H1 (cell line): ENCODE data around the gene CPSF7. TPM values are rescaled to one million over a fixed set of nuclear protein-coding genes. Genes with fewer than 3 reads are reported as not detected.

Source experiments
- CTCF ChIA-PET: fragments of 300-600 bp; sonication (Branson Sonifier 250); formaldehyde crosslinking; loops from one replicate; lab custom pipeline; 2021; ENCODE audit not compliant: partially characterized antibody; lab: Charles Lee
- POLR2A ChIA-PET: fragments of 300-600 bp; sonication (Branson Sonifier 250); formaldehyde crosslinking; loops from one replicate; lab custom pipeline; 2021; ENCODE audit warnings: inconsistent platforms; ENCODE audit not compliant: partially characterized antibody; lab: Charles Lee
- DNase-seq, 2 experiments: peaks; one replicate each; pipeline versions ENCODE4 v3.0.0 to v3.0.0-alpha.2; 2010 to 2022; ENCODE audit warnings: low spot score in 2 of 2, low read depth in 1 of 2, mixed read lengths in 1 of 2
- FAIRE-seq: peaks from 2 replicates; lab custom pipeline; 2011; peaks lifted over from hg19 to GRCh38; lab: Jason Lieb, UNC
- H2AFZ ChIP-seq: 2 replicates; pipeline ENCODE4 v1.8.1; 2012; ENCODE audit warnings: low read length, inconsistent platforms
- H2AK5ac ChIP-seq: 2 replicates; pipeline ENCODE4 v1.6.1; 2013; ENCODE audit warnings: low read depth, low read length
- H2BK120ac ChIP-seq: replicated peaks from 2 replicates; pipeline ENCODE3; 2013; ENCODE audit warnings: low read depth, low read length, inconsistent platforms
- H2BK12ac ChIP-seq: 2 replicates; pipeline ENCODE4 v1.6.1; 2013; ENCODE audit warnings: low read depth, low read length
- H2BK15ac ChIP-seq: 2 replicates; pipeline ENCODE4 v1.6.1; 2013; ENCODE audit warnings: low read length
- H2BK20ac ChIP-seq: 2 replicates; pipeline ENCODE4 v1.6.1; 2013; ENCODE audit warnings: low read length
- H2BK5ac ChIP-seq: 2 replicates; pipeline ENCODE4 v1.6.1; 2013; ENCODE audit warnings: low read depth, low read length
- H3K14ac ChIP-seq: 2 replicates; pipeline ENCODE4 v1.6.1; 2013; ENCODE audit warnings: inconsistent platforms; ENCODE audit not compliant: insufficient read length
- H3K18ac ChIP-seq: 2 replicates; pipeline ENCODE4 v1.6.1; 2013; ENCODE audit warnings: low read length; ENCODE audit errors: extremely low read depth
- H3K23ac ChIP-seq: 2 replicates; pipeline ENCODE4 v1.6.1; 2013; ENCODE audit warnings: inconsistent platforms; ENCODE audit not compliant: insufficient read length
- H3K23me2 ChIP-seq: 2 replicates; pipeline ENCODE4 v1.6.1; 2013; ENCODE audit warnings: low read depth, low read length
- H3K27ac ChIP-seq: 2 replicates; pipeline ENCODE4 v1.6.1; 2011; ENCODE audit warnings: low read depth, low read length, inconsistent platforms
- H3K27me3 ChIP-seq, 4 experiments: replicated peaks in 1 of 4; 1 replicate in 1 of 4; 2 replicates in 3 of 4; pipeline versions ENCODE4 v1.6.1 to v1.8.1; 2011 to 2013; ENCODE audit warnings: low read length in 3 of 4, mild to moderate bottlenecking in 3 of 4, inconsistent platforms in 2 of 4, mixed read lengths in 2 of 4, moderate library complexity in 1 of 4; ENCODE audit not compliant: control insufficient read depth in 3 of 4, insufficient read depth in 3 of 4; ENCODE audit errors: extremely low read depth in 1 of 4
- H3K36me3 ChIP-seq, 4 experiments: 2 replicates each; pipeline versions ENCODE4 v1.6.1 to v1.8.1; 2011 to 2013; ENCODE audit warnings: mild to moderate bottlenecking in 4 of 4, low read length in 3 of 4, moderate library complexity in 2 of 4, control low read depth in 1 of 4, inconsistent platforms in 1 of 4; ENCODE audit not compliant: insufficient read depth in 4 of 4, control insufficient read depth in 2 of 4
- H3K4ac ChIP-seq: replicated peaks from 2 replicates; pipeline ENCODE3; 2013; ENCODE audit warnings: low read length, low read depth, mixed read lengths, inconsistent platforms; ENCODE audit not compliant: insufficient read length
- H3K4me1 ChIP-seq, 4 experiments: replicated peaks in 1 of 4; 1 replicate in 1 of 4; 2 replicates in 3 of 4; pipeline versions ENCODE4 v1.6.1 to v1.8.1; 2011 to 2013; ENCODE audit warnings: low read length in 3 of 4, inconsistent platforms in 2 of 4, mixed read lengths in 1 of 4; ENCODE audit not compliant: insufficient read depth in 4 of 4, control insufficient read depth in 3 of 4
- H3K4me2 ChIP-seq, 2 experiments: 2 replicates each; pipeline versions ENCODE4 v1.6.1 to v1.8.1; 2011 to 2013; ENCODE audit warnings: low read depth in 2 of 2, low read length in 2 of 2, control low read depth in 1 of 2, inconsistent platforms in 1 of 2, mild to moderate bottlenecking in 1 of 2; ENCODE audit not compliant: insufficient read depth in 1 of 2
- H3K4me3 ChIP-seq, 4 experiments: fragments of 200-600, 300-600 bp in 1 of 4; sonication (generic), shearing (Covaris generic), sonication (Bioruptor Twin) in 1 of 4; 2 replicates each; pipeline versions ENCODE4 v1.5.1 to v1.8.1; 2011 to 2016; ENCODE audit warnings: low read length in 4 of 4, low read depth in 3 of 4, control low read depth in 2 of 4, inconsistent platforms in 2 of 4, mild to moderate bottlenecking in 2 of 4, mixed read lengths in 1 of 4, moderate library complexity in 1 of 4; ENCODE audit not compliant: insufficient read depth in 2 of 4; ENCODE audit errors: extremely low read depth in 1 of 4
- H3K56ac ChIP-seq: replicated peaks from 2 replicates; pipeline ENCODE3; 2013; ENCODE audit warnings: low read depth, mild to moderate bottlenecking, mixed read lengths, low read length, inconsistent platforms; ENCODE audit not compliant: insufficient read length
- H3K79me1 ChIP-seq: 2 replicates; pipeline ENCODE4 v1.6.1; 2013; ENCODE audit warnings: low read depth, low read length, control low read depth
- H3K79me2 ChIP-seq, 2 experiments: 2 replicates each; pipeline versions ENCODE4 v1.6.1 to v1.8.1; 2012 to 2013; ENCODE audit warnings: low read length in 2 of 2, mild to moderate bottlenecking in 2 of 2, inconsistent platforms in 1 of 2; ENCODE audit not compliant: insufficient read depth in 2 of 2, control insufficient read depth in 1 of 2
- H3K9ac ChIP-seq, 4 experiments: replicated peaks in 1 of 4; 1 replicate in 1 of 4; 2 replicates in 3 of 4; pipeline versions ENCODE4 v1.6.1 to v1.8.1; 2011 to 2013; ENCODE audit warnings: low read depth in 3 of 4, low read length in 3 of 4, control low read depth in 2 of 4, mild to moderate bottlenecking in 2 of 4, moderate library complexity in 2 of 4, inconsistent platforms in 1 of 4; ENCODE audit errors: extremely low read depth in 1 of 4
- H3K9me3 ChIP-seq, 2 experiments: 2 replicates each; pipeline versions ENCODE4 v1.6.1 to v1.8.1; 2012 to 2013; ENCODE audit warnings: mild to moderate bottlenecking in 2 of 2, moderate library complexity in 2 of 2, control low read depth in 1 of 2, inconsistent platforms in 1 of 2, low read depth in 1 of 2, low read length in 1 of 2, mixed read lengths in 1 of 2; ENCODE audit not compliant: insufficient read depth in 2 of 2
- H4K20me1 ChIP-seq, 2 experiments: replicated peaks in 1 of 2; 2 replicates each; pipeline versions ENCODE3 to v1.8.1; 2011 to 2013; ENCODE audit warnings: inconsistent platforms in 2 of 2, low read length in 2 of 2, mild to moderate bottlenecking in 1 of 2; ENCODE audit not compliant: insufficient read depth in 2 of 2, control insufficient read depth in 1 of 2
- H4K5ac ChIP-seq: 2 replicates; pipeline ENCODE4 v1.6.1; 2013; ENCODE audit warnings: low read length, low read depth, mixed read lengths, inconsistent platforms; ENCODE audit not compliant: insufficient read length
- H4K8ac ChIP-seq: 2 replicates; pipeline ENCODE4 v1.8.0; 2013; ENCODE audit warnings: mild to moderate bottlenecking, moderate library complexity, low read length, inconsistent platforms; ENCODE audit not compliant: insufficient read depth; ENCODE audit errors: extremely low read depth
- H4K91ac ChIP-seq: replicated peaks from 2 replicates; pipeline ENCODE3; 2013; ENCODE audit warnings: low read length, mixed read lengths, inconsistent platforms; ENCODE audit not compliant: insufficient read length
- EP300 ChIP-seq, 2 experiments: IDR thresholded peaks; 1 replicate in 1 of 2; 2 replicates in 1 of 2; pipeline ENCODE4 v1.6.1; 2011 to 2012; ENCODE audit warnings: low read depth in 2 of 2, low read length in 2 of 2, mild to moderate bottlenecking in 2 of 2, borderline replicate concordance in 1 of 2, inconsistent platforms in 1 of 2, moderate library complexity in 1 of 2
- JUND ChIP-seq: IDR thresholded peaks from 2 replicates; pipeline ENCODE4 v1.6.1; 2011; ENCODE audit warnings: mild to moderate bottlenecking, improper control_type of control experiment, low read length
- RBBP5 ChIP-seq: IDR thresholded peaks from 2 replicates; pipeline ENCODE4 v1.7.1; 2012; ENCODE audit warnings: low read depth, mild to moderate bottlenecking, inconsistent platforms, low read length, moderate library complexity, borderline replicate concordance
- SP2 ChIP-seq: IDR thresholded peaks from 2 replicates; pipeline ENCODE4 v1.6.1; 2012; ENCODE audit warnings: mild to moderate bottlenecking, low read length, inconsistent platforms
- WGBS, 2 experiments: shearing (Covaris generic) in 1 of 2; methylation state at CpG; one replicate each; pipeline versions ENCODE4 v1.1.6 to v1.1.7; 2013 to 2015; ENCODE audit warnings: low lambda C conversion rate in 2 of 2, mixed read lengths in 2 of 2, inconsistent platforms in 1 of 2, low coverage in 1 of 2, missing lambda C conversion rate in 1 of 2; ENCODE audit not compliant: insufficient replicate concordance in 2 of 2, insufficient coverage in 1 of 2, insufficient read length in 1 of 2; ENCODE audit errors: extremely low coverage in 1 of 2, missing lambda C conversion rate in 1 of 2; 5-methylcytosine and 5-hydroxymethylcytosine counted together
- polyA plus RNA-seq, 7 experiments: library from polyadenylated mRNA; depleted of rRNA in 3 of 7; stranded (reverse) in 5 of 7; unstranded in 2 of 7; fragments of >200 nt in 5 of 7; fragments of 200-250 nt in 2 of 7; gene quantifications; 1 replicate in 5 of 7; 2 replicates in 1 of 7; 4 replicates in 1 of 7; pipeline versions ENCODE4 v1.2.1 to v1.2.3, GENCODE V29; 2011 to 2013; ENCODE audit warnings: missing spikeins in 2 of 7, mixed read lengths in 2 of 7
- total RNA-seq: library from RNA; stranded (reverse); fragmentation: NEBNext Ultra II Directional; extraction: Animal tissue kit (Norgen Biotek cat#: 25700); gene quantifications from 2 replicates; pipeline ENCODE4 v1.2.1, GENCODE V29; 2021

Gene CPSF7
- total and polyA plus RNA-seq, 2 of the 8 experiments (the other 6 are each of a cell fraction or from before 2014, with no cell fraction given) = 95.9 to 122 TPM

GRCh38 chr11:61401173-61401572 lies 28.6 kb downstream of the CPSF7 start:
- DNase-seq = no peak
- no peaks in the 10 kb centered on the region for H3K23me2 ChIP-seq
- no peak overlapping the region for H2BK20ac ChIP-seq
- no peak overlapping the region for H3K4me3 ChIP-seq
- H3K27me3 ChIP-seq = no peaks in the 10 kb centered on the region
- no peak overlapping the region for H3K23ac ChIP-seq
- H2BK5ac ChIP-seq = no peak overlapping the region
- POLR2A ChIA-PET = interaction anchor here (0.8 to 5.4 kb wide), 18 partner anchors 9 to 460 kb away, joined by 3 to 60 read pairs (median 6); partner anchors contain the start of genes CPSF7, CYB561A3, SDHAF2 and TKFC
- no peak overlapping the region for H3K27ac ChIP-seq
- H3K36me3 ChIP-seq = peaks cover 21 to 49% (median 41%) of the 10 kb centered on the region in 4 experiments
- no peak overlapping the region for H2BK15ac ChIP-seq
- H2BK12ac ChIP-seq = no peak overlapping the region
- no peak overlapping the region for H2AFZ ChIP-seq
- no peak for TF ChIP-seq RBBP5
- no peak for TF ChIP-seq EP300 (IDR thresholded peaks at IDR 0.05; ENCODE audit: borderline replicate concordance in 1 of 2, low read depth in 2 of 2, low read length in 2 of 2)
- TF ChIP-seq SP2 = no peak
- no peak for TF ChIP-seq JUND
- no peaks in the 10 kb centered on the region for H3K9me3 ChIP-seq
- no peak overlapping the region for H3K18ac ChIP-seq
- H3K56ac ChIP-seq = no peak overlapping the region
- H3K4ac ChIP-seq = no peak overlapping the region
- H2AK5ac ChIP-seq = no peak overlapping the region
- CTCF ChIA-PET = interaction anchor here (0.6 to 3.1 kb wide), 7 partner anchors 8 to 70 kb away, joined by 4 to 11 read pairs (median 5); partner anchors contain the start of genes CPSF7, SDHAF2 and TMEM216
- no peak overlapping the region for H3K4me2 ChIP-seq
- WGBS, 2 experiments = 97% methylated on average over 2 of the region's 2 CpGs; no CpG with 5 or more reads in 1 of the 2 experiments
- H3K4me1 ChIP-seq = no peaks in the 10 kb centered on the region
- no peaks in the 10 kb centered on the region for H3K79me2 ChIP-seq
- H3K79me1 ChIP-seq = no peaks in the 10 kb centered on the region
- no peak overlapping the region for H4K91ac ChIP-seq
- peaks cover 0 to 4% of the 10 kb centered on the region in 2 experiments for H4K20me1 ChIP-seq
- no peak overlapping the region for H3K9ac ChIP-seq
- H3K14ac ChIP-seq = no peak overlapping the region
- no peak overlapping the region for H4K5ac ChIP-seq
- no peak overlapping the region for H2BK120ac ChIP-seq
- no peak for FAIRE-seq
- no peak overlapping the region for H4K8ac ChIP-seq
